Stimulated activated CD8-positive, alpha-beta memory T cell treated with anti-CD3 and anti-CD28 coated beads, Interleukin-4, amount 100 ng/mL, for 4 hours (primary cell): ENCODE measurements around the gene SEMA3A.

Experiments
- DNase-seq, 2 donors: peaks; one replicate each; pipeline ENCODE4 v3.0.0-alpha.2; 2020; ENCODE audit warnings: low read depth in 2 of 2, low spot score in 1 of 2

SEMA3A gene

GRCh38 chr7:84021292-84021908 lies 173.2 kb downstream of the SEMA3A start:
- DNase-seq: no peak

- DNase-seq: no peak
Measured at GRCh38 chr7:84017651-84018050, 176.9 kb downstream of the SEMA3A start.

GRCh38 chr7:84013616-84014240 lies 180.9 kb downstream of the SEMA3A start:
- DNase-seq: no peak

GRCh38 chr7:84009782-84010181 lies 184.8 kb downstream of the SEMA3A start:
- DNase-seq: no peak

- DNase-seq: no peak
Measured at GRCh38 chr7:84009051-84009450, 185.5 kb downstream of the SEMA3A start.

GRCh38 chr7:84003191-84003590 lies 191.4 kb downstream of the SEMA3A start:
- no peak for DNase-seq

- DNase-seq: no peak
Measured at GRCh38 chr7:84002348-84002747, 192.2 kb downstream of the SEMA3A start.

- DNase-seq: no peak
Measured at GRCh38 chr7:83996879-83997278, 197.7 kb downstream of the SEMA3A start.

- DNase-seq: no peak
Measured at GRCh38 chr7:83987764-83988163, 206.8 kb downstream of the SEMA3A start.

- DNase-seq: no peak
Measured at GRCh38 chr7:83985821-83986220, 208.8 kb downstream of the SEMA3A start.

- DNase-seq: no peak
Measured at GRCh38 chr7:83984591-83984990, 210.0 kb downstream of the SEMA3A start.

GRCh38 chr7:83984076-83984475 lies 210.5 kb downstream of the SEMA3A start:
- no peak for DNase-seq

GRCh38 chr7:83983606-83984005 lies 211.0 kb downstream of the SEMA3A start:
- no peak for DNase-seq

- DNase-seq: no peak
Measured at GRCh38 chr7:83976302-83976701, 218.3 kb downstream of the SEMA3A start.

GRCh38 chr7:83970081-83970480 lies 224.5 kb downstream of the SEMA3A start:
- no peak for DNase-seq

GRCh38 chr7:83964318-83964717 lies 230.3 kb downstream of the SEMA3A start:
- DNase-seq: no peak

GRCh38 chr7:83957333-83957732 lies 237.3 kb downstream of the SEMA3A start:
- DNase-seq: no peak

- no peak for DNase-seq
Measured at GRCh38 chr7:83956104-83956503, 238.5 kb downstream of the SEMA3A start.

GRCh38 chr7:83952236-83952635 lies 242.4 kb downstream of the SEMA3A start:
- DNase-seq: no peak

- DNase-seq: no peak
Measured at GRCh38 chr7:83947260-83947659, 247.3 kb downstream of the SEMA3A start.

- DNase-seq: no peak
Measured at GRCh38 chr7:83946801-83947200, 247.8 kb downstream of the SEMA3A start.

- DNase-seq: no peak
Measured at GRCh38 chr7:83941300-83941699, 253.3 kb downstream of the SEMA3A start.

- no peak for DNase-seq
Measured at GRCh38 chr7:83937930-83938329, 256.7 kb downstream of the SEMA3A start.
